Calu3 (cell line): ENCODE measurements around the gene CDH13. TPM values are rescaled to one million over a fixed set of nuclear protein-coding genes. Genes with fewer than 3 reads are reported as not detected.

Experiments used
- BruUV-seq: library from RNA; stranded (reverse); fragments of 400-500 nt; replicated peaks from 2 replicates; lab custom pipeline; 2021; lab: Mats Ljungman, UMichigan
- CTCF ChIA-PET: fragments of 300-600 bp; sonication (Branson Sonifier 250); formaldehyde crosslinking; loops from one replicate; lab custom pipeline; 2022; ENCODE audit warnings: antibody characterized with exemption; lab: Charles Lee
- DNase-seq: peaks from one replicate; pipeline ENCODE4 v3.0.0; 2022
- H3K27ac Mint-ChIP-seq: one replicate; pipeline ENCODE4 v1.8.0; 2022; ENCODE audit warnings: mixed read lengths; ENCODE audit not compliant: unreplicated experiment
- H3K27me3 Mint-ChIP-seq: one replicate; pipeline ENCODE4 v1.8.0; 2022; ENCODE audit warnings: mixed read lengths; ENCODE audit not compliant: unreplicated experiment
- H3K36me3 Mint-ChIP-seq: one replicate; pipeline ENCODE4 v1.8.0; 2022; ENCODE audit warnings: mild to moderate bottlenecking, moderate library complexity, mixed read lengths; ENCODE audit not compliant: insufficient read depth, unreplicated experiment
- H3K4me1 Mint-ChIP-seq: one replicate; pipeline ENCODE4 v1.8.0; 2022; ENCODE audit warnings: mild to moderate bottlenecking, low read depth, mixed read lengths; ENCODE audit not compliant: unreplicated experiment
- H3K4me3 Mint-ChIP-seq: one replicate; pipeline ENCODE4 v1.8.0; 2022; ENCODE audit warnings: mild to moderate bottlenecking, low read depth, moderate library complexity, mixed read lengths; ENCODE audit not compliant: unreplicated experiment
- H3K9me3 Mint-ChIP-seq: one replicate; pipeline ENCODE4 v1.8.0; 2022; ENCODE audit warnings: low read depth, mixed read lengths; ENCODE audit not compliant: unreplicated experiment
- CTCF ChIP-seq: fragments of 200-600 bp; IDR thresholded peaks from one replicate; pipeline ENCODE4 v1.8.0; 2022; ENCODE audit warnings: antibody characterized with exemption; ENCODE audit not compliant: unreplicated experiment
- intact Hi-C: fragments of 100-400 bp; cut with micrococcal nuclease; formaldehyde crosslinking; loops from one replicate; pipeline ENCODE4 v1.10.0; 2022; ENCODE audit not compliant: unreplicated experiment
- total RNA-seq: library from RNA; stranded (reverse); gene quantifications from 2 replicates; pipeline ENCODE4 v1.2.3, GENCODE V29; 2022

CDH13 gene
- total RNA-seq, 1 experiment from 2014 or later, result not detected

GRCh38 chr16:83722456-83723183 lies 1095.9 kb downstream of the CDH13 start:
- no TSS peak for BruUV-seq
- Mint-ChIP-seq H3K9me3 (peaks cover 3% of the 10 kb centered on the region), H3K4me1 (no peaks in the 10 kb centered on the region), H3K27ac (no peak overlapping the region), H3K4me3 (no peak overlapping the region), H3K27me3 (peaks cover 14% of the 10 kb centered on the region), H3K36me3 (no peaks in the 10 kb centered on the region)
- no peak for TF ChIP-seq CTCF
- no peak for DNase-seq
- CTCF ChIA-PET, result no interaction called here
- intact Hi-C loops, result no loop called here

GRCh38 chr16:83723244-83723643 lies 1096.5 kb downstream of the CDH13 start:
- Mint-ChIP-seq H3K27me3 (peaks cover 14% of the 10 kb centered on the region), H3K9me3 (peaks cover 3% of the 10 kb centered on the region), H3K27ac (no peak overlapping the region), H3K4me1 (no peaks in the 10 kb centered on the region), H3K36me3 (no peaks in the 10 kb centered on the region), H3K4me3 (no peak overlapping the region)
- CTCF ChIA-PET, result no interaction called here
- TF ChIP-seq CTCF, result no peak
- no TSS peak for BruUV-seq
- no peak for DNase-seq
- intact Hi-C loops, result no loop called here

GRCh38 chr16:83723901-83724300 lies 1097.1 kb downstream of the CDH13 start:
- H3K9me3 Mint-ChIP-seq, result peaks cover 3% of the 10 kb centered on the region
- no peaks in the 10 kb centered on the region for H3K36me3 Mint-ChIP-seq
- no peak overlapping the region for H3K4me3 Mint-ChIP-seq
- no peaks in the 10 kb centered on the region for H3K4me1 Mint-ChIP-seq
- H3K27me3 Mint-ChIP-seq, result peaks cover 14% of the 10 kb centered on the region
- BruUV-seq, result no TSS peak
- CTCF ChIA-PET, result no interaction called here
- no peak for TF ChIP-seq CTCF
- intact Hi-C loops, result no loop called here
- H3K27ac Mint-ChIP-seq, result no peak overlapping the region
- DNase-seq, result no peak

GRCh38 chr16:83724585-83724984 lies 1097.8 kb downstream of the CDH13 start:
- no peak for DNase-seq
- intact Hi-C loops, result no loop called here
- TF ChIP-seq CTCF, result no peak
- Mint-ChIP-seq H3K4me1 (no peaks in the 10 kb centered on the region), H3K27ac (no peak overlapping the region), H3K4me3 (no peak overlapping the region), H3K36me3 (no peaks in the 10 kb centered on the region), H3K27me3 (peaks cover 14% of the 10 kb centered on the region), H3K9me3 (peaks cover 3% of the 10 kb centered on the region)
- CTCF ChIA-PET, result no interaction called here
- no TSS peak for BruUV-seq
